Measurements from ENCODE around the gene ZBTB20. TPM values are rescaled to one million over a fixed set of nuclear protein-coding genes. Genes with fewer than 3 reads are reported as not detected.

The ZBTB20 gene
- total RNA-seq, 1 donor, result 32.9 TPM

DNA sequence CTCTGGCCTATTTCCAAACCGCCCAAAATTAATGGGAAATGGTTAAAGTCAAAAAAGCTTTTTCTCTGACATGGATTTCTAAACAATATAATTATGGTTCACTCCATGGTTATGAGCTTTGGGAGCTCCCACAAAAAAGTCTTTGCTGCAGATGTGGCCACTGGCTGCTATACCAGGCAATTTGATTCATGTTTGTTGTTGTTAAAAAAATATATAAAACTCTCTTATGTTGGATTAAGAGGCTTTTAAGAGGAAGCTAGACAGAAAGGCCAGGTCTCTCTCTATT lies 594.6 kb downstream of the ZBTB20 start:
- H3K79me2 ChIP-seq (ENCODE audit: insufficient read depth, low read length), result peaks cover 2% of the 10 kb centered on the region
- H3K4me1 ChIP-seq (ENCODE audit: insufficient read depth, low read length), result peaks cover 37% of the 10 kb centered on the region
- no peaks in the 10 kb centered on the region for H4K20me1 ChIP-seq (ENCODE audit: insufficient read depth, low read length)
- TF ChIP-seq, protein P1, sequence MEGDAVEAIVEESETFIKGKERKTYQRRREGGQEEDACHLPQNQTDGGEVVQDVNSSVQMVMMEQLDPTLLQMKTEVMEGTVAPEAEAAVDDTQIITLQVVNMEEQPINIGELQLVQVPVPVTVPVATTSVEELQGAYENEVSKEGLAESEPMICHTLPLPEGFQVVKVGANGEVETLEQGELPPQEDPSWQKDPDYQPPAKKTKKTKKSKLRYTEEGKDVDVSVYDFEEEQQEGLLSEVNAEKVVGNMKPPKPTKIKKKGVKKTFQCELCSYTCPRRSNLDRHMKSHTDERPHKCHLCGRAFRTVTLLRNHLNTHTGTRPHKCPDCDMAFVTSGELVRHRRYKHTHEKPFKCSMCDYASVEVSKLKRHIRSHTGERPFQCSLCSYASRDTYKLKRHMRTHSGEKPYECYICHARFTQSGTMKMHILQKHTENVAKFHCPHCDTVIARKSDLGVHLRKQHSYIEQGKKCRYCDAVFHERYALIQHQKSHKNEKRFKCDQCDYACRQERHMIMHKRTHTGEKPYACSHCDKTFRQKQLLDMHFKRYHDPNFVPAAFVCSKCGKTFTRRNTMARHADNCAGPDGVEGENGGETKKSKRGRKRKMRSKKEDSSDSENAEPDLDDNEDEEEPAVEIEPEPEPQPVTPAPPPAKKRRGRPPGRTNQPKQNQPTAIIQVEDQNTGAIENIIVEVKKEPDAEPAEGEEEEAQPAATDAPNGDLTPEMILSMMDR (IDR thresholded peaks at IDR 0.05; ENCODE audit: extremely low read depth, low read depth, low read length), result no peak
- H2AFZ ChIP-seq (ENCODE audit: low read length), result no peak overlapping the region
- peak overlapping the region; percentile 22 for H3K4me2 ChIP-seq (ENCODE audit: insufficient read depth, low read length)
- no peaks in the 10 kb centered on the region for H3K27me3 ChIP-seq (ENCODE audit: insufficient read depth, low read length)
- H3K4me3 ChIP-seq (ENCODE audit: insufficient read depth, low read length), result no peak overlapping the region
- H3K27ac ChIP-seq (ENCODE audit: low read depth, low read length), result peak overlapping the region; percentile 84
- H3K36me3 ChIP-seq (ENCODE audit: insufficient read depth, low read length), result no peaks in the 10 kb centered on the region
- DNase-seq (ENCODE audit: insufficient read length, low spot score, missing footprints), result no peak
- no peaks in the 10 kb centered on the region for H3K9me3 ChIP-seq (ENCODE audit: low read depth, low read length)

GRCh38 chr3:114551770-114552526 lies 595.1 kb downstream of the ZBTB20 start:
- Histone ChIP-seq H3K4me3 (ENCODE audit: insufficient read depth, low read length) (no peak overlapping the region), H3K9me3 (ENCODE audit: low read depth, low read length) (no peaks in the 10 kb centered on the region), H3K36me3 (ENCODE audit: insufficient read depth, low read length) (no peaks in the 10 kb centered on the region), H4K20me1 (ENCODE audit: insufficient read depth, low read length) (no peaks in the 10 kb centered on the region), H3K27ac (ENCODE audit: low read depth, low read length) (peak overlapping the region; percentile 84), H3K4me2 (ENCODE audit: insufficient read depth, low read length) (peak overlapping the region; percentile 22), H3K4me1 (ENCODE audit: insufficient read depth, low read length) (peaks cover 37% of the 10 kb centered on the region), H2AFZ (ENCODE audit: low read length) (no peak overlapping the region), H3K27me3 (ENCODE audit: insufficient read depth, low read length) (no peaks in the 10 kb centered on the region), H3K79me2 (ENCODE audit: insufficient read depth, low read length) (peaks cover 2% of the 10 kb centered on the region)
- no peak for DNase-seq (ENCODE audit: insufficient read length, low spot score, missing footprints)
- TF ChIP-seq, protein P1 (IDR thresholded peaks at IDR 0.05; ENCODE audit: extremely low read depth, low read depth, low read length), result no peak

DNA sequence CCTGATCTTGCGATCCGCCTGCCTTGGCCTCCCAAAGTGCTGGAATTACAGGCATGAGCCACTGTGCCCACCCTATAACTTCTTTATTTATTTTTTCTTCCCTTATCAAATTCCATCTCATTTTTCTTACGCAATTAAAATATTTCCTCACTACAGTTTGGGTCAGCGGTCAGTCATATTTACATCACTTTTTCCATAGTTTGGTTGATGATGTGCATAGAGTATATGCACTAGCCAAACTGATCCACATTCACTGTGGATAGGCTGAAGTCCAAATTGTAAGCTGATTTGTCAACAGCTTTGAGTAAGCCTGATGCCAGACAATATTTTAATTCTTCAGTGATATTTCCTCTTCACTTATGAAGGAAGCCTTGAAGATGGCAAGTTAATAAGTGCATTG lies 596.9 kb downstream of the ZBTB20 start:
- TF ChIP-seq, protein P1 (IDR thresholded peaks at IDR 0.05; ENCODE audit: extremely low read depth, low read depth, low read length), result no peak
- Histone ChIP-seq H3K36me3 (ENCODE audit: insufficient read depth, low read length) (no peaks in the 10 kb centered on the region), H2AFZ (ENCODE audit: low read length) (no peak overlapping the region), H3K27me3 (ENCODE audit: insufficient read depth, low read length) (no peaks in the 10 kb centered on the region), H3K4me1 (ENCODE audit: insufficient read depth, low read length) (peaks cover 38% of the 10 kb centered on the region), H3K4me2 (ENCODE audit: insufficient read depth, low read length) (no peak overlapping the region), H3K4me3 (ENCODE audit: insufficient read depth, low read length) (no peak overlapping the region), H3K27ac (ENCODE audit: low read depth, low read length) (no peak overlapping the region), H4K20me1 (ENCODE audit: insufficient read depth, low read length) (no peaks in the 10 kb centered on the region), H3K79me2 (ENCODE audit: insufficient read depth, low read length) (no peaks in the 10 kb centered on the region), H3K9me3 (ENCODE audit: low read depth, low read length) (no peaks in the 10 kb centered on the region)
- DNase-seq (ENCODE audit: insufficient read length, low spot score, missing footprints), result no peak

GRCh38 chr3:114545193-114545592 lies 601.9 kb downstream of the ZBTB20 start:
- peaks cover 8% of the 10 kb centered on the region for H3K4me1 ChIP-seq (ENCODE audit: insufficient read depth, low read length)
- no peaks in the 10 kb centered on the region for H3K36me3 ChIP-seq (ENCODE audit: insufficient read depth, low read length)
- H2AFZ ChIP-seq (ENCODE audit: low read length), result no peak overlapping the region
- H3K27ac ChIP-seq (ENCODE audit: low read depth, low read length), result no peak overlapping the region
- H4K20me1 ChIP-seq (ENCODE audit: insufficient read depth, low read length), result no peaks in the 10 kb centered on the region
- TF ChIP-seq, protein P1 (IDR thresholded peaks at IDR 0.05; ENCODE audit: extremely low read depth, low read depth, low read length), result no peak
- H3K4me3 ChIP-seq (ENCODE audit: insufficient read depth, low read length), result no peak overlapping the region
- no peaks in the 10 kb centered on the region for H3K79me2 ChIP-seq (ENCODE audit: insufficient read depth, low read length)
- no peaks in the 10 kb centered on the region for H3K27me3 ChIP-seq (ENCODE audit: insufficient read depth, low read length)
- H3K4me2 ChIP-seq (ENCODE audit: insufficient read depth, low read length), result no peak overlapping the region
- DNase-seq (ENCODE audit: insufficient read length, low spot score, missing footprints), result peak; percentile 22
- H3K9me3 ChIP-seq (ENCODE audit: low read depth, low read length), result no peaks in the 10 kb centered on the region
